ENCODE data around the gene TTLL1. TPM values are rescaled to one million over a fixed set of nuclear protein-coding genes. Genes with fewer than 3 reads are reported as not detected.

Gene TTLL1
- total and polyA plus RNA-seq, 9 of the 15 experiments (the other 6 are each of a cell fraction or from before 2014, with no cell fraction given): 0.06 to 0.85 (median 0.17) TPM

GRCh38 chr22:43047605-43048004, 41.6 kb downstream of the TTLL1 start:
- POLR2A ChIA-PET: interaction anchor here (1.0 kb wide), 1 partner anchor 432 kb away, joined by 3 read pairs; no protein-coding TSS in a partner anchor
- H3K9me1 ChIP-seq (ENCODE audit: control insufficient read depth, insufficient read depth, low read length): no peaks in the 10 kb centered on the region
- intact Hi-C loops (cut with micrococcal nuclease): no loop called here
- H2AFZ ChIP-seq (ENCODE audit: low read depth, low read length): no peak overlapping the region
- H3K4me3 ChIP-seq: no peak overlapping the region
- CTCF ChIA-PET (ENCODE audit: low intra/inter-chr PET ratio): interaction anchor here (0.6 kb wide), 1 partner anchor 148 kb away, joined by 4 read pairs; no protein-coding TSS in a partner anchor
- H3K9ac ChIP-seq (ENCODE audit: insufficient read depth in 1 of 2, low read depth in 2 of 2, low read length in 2 of 2): no peak overlapping the region
- no peaks in the 10 kb centered on the region for H4K20me1 ChIP-seq (replicated peaks; ENCODE audit: control insufficient read depth, insufficient read depth, low read length)
- FAIRE-seq (no peak), ATAC-seq (no peak), DNase-seq (ENCODE audit: extremely low read depth in 1 of 4, low spot score in 3 of 4) (no peak)
- 62% methylated on average over 7 of the region's 7 CpGs for WGBS (ENCODE audit: insufficient coverage, low coverage, missing lambda C conversion rate)
- H3K4me2 ChIP-seq (ENCODE audit: insufficient read depth, low read length): no peak overlapping the region
- H3K9me3 ChIP-seq (replicated peaks; ENCODE audit: control insufficient read depth, insufficient read depth, low read depth, low read length): no peaks in the 10 kb centered on the region
- TF ChIP-seq EP400 (IDR thresholded peaks at IDR 0.05) (no peak), STAT6 (CRISPR knock-in tag; IDR thresholded peaks at IDR 0.05) (no peak), MTA3 (IDR thresholded peaks at IDR 0.05; ENCODE audit: borderline replicate concordance) (no peak)
- TF ChIP-seq, protein P1, sequence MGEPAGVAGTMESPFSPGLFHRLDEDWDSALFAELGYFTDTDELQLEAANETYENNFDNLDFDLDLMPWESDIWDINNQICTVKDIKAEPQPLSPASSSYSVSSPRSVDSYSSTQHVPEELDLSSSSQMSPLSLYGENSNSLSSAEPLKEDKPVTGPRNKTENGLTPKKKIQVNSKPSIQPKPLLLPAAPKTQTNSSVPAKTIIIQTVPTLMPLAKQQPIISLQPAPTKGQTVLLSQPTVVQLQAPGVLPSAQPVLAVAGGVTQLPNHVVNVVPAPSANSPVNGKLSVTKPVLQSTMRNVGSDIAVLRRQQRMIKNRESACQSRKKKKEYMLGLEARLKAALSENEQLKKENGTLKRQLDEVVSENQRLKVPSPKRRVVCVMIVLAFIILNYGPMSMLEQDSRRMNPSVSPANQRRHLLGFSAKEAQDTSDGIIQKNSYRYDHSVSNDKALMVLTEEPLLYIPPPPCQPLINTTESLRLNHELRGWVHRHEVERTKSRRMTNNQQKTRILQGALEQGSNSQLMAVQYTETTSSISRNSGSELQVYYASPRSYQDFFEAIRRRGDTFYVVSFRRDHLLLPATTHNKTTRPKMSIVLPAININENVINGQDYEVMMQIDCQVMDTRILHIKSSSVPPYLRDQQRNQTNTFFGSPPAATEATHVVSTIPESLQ (CRISPR knock-in tag; IDR thresholded peaks at IDR 0.05): no peak
- H3K27me3 ChIP-seq (ENCODE audit: control insufficient read depth in 2 of 2, insufficient read depth in 2 of 2, low read length in 2 of 2): peaks cover 0 to 12% of the 10 kb centered on the region in 2 experiments; a peak in 2 of 5 replicates
- H3K27ac ChIP-seq (ENCODE audit: extremely low read depth, low read depth, low read length): no peak overlapping the region
- in situ Hi-C loops (cut with MboI): no loop called here
- no peaks in the 10 kb centered on the region for H3K36me3 ChIP-seq (ENCODE audit: control insufficient read depth, insufficient read depth, low read length)
- H3K79me2 ChIP-seq (ENCODE audit: control insufficient read depth, insufficient read depth, low read length): no peaks in the 10 kb centered on the region
- no TSS peak for BruUV-seq (replicated peaks)
- peaks cover 0 to 7% of the 10 kb centered on the region in 2 experiments; a peak in 3 of 5 replicates for H3K4me1 ChIP-seq (replicated peaks in 1 of 2; ENCODE audit: control insufficient read depth in 2 of 2, insufficient read depth in 2 of 2, low read length in 2 of 2)

Data from K562 (cell line).